GM19351 (cell line): Measurements from ENCODE around the gene ANKRD26.

Experiments
- ATAC-seq: cut with Tn5 transposase; IDR thresholded peaks from one replicate; pipeline ENCODE4 v1.9.1; 2021; ENCODE audit warnings: mild to moderate bottlenecking, moderate library complexity; ENCODE audit not compliant: unreplicated experiment

The ANKRD26 gene

DNA sequence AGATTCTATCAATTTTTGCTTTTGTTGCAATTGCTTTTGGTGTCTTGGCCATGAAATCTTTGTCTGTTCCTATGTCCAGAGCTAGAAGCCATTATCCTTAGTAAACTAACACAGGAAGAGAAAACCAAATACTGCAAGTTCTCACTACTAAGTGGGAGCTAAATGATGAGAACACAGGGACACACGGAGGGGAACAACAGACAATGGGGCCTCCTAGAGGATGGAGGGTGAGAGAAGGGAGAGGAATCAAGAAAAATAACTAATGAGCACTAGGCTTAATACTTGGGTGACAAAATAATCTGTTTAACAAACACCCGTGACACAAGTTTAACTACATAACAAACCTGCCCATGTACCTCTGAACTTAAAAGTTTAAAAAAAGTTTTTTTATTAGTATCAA, 78.2 kb downstream of the ANKRD26 start:
- ATAC-seq = no peak

DNA sequence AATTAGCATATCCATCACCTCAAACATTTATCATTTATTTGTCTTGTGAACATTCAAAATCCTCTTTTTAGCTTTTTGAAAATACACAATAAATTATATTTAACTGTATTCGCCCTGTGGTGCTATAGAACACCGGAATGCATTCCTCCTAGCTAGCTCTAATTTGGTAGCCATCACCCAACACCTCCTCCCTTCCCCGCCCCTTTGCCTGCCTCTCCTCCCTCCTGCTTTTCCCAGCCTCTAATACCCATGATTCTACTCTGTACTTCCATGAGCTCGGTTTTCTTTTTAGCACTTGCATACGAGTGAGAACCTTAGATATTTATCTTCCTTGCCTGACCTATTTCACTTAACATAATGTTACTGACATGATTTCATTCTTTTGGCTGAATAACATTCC, 80.1 kb downstream of the ANKRD26 start:
- no peak for ATAC-seq

DNA sequence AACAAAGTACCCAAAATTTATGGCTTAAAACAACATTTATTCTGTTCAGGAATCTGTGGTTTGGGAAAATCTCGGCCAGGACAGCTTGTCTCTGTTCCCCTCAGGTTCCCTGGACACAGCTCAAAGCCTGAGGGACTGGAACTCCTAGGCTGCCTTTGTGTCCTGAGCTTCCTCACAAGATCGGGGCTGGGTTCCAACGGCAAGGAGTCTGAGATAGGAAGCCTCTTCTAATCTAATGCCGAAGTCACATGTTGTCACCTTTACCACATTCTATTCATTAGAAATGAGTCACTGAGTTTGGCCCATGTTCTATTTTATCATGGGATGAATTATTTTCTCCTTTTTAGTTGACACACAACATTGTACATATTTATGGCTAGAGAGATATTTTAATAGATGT, 80.5 kb downstream of the ANKRD26 start:
- no peak for ATAC-seq

DNA sequence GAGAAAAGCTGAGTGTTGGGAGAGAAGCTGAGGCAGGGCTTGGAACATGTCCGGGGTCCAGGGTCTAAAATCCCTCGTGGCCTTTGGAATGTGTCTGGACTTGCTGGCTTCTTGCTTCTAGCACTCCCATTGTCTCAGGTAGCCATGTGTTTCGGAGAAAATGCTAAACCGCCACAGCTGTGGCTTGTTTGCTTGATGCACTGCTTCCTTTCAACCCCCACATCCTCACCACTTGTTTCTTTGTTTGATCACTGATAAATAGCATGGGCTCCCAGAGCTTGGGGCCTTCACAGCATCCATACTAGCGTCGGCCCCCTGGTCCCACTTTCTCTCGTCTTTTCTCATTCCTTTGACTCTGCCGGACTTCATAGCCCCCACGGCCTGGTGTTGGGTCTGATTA, 102.7 kb downstream of the ANKRD26 start:
- ATAC-seq = no peak

DNA sequence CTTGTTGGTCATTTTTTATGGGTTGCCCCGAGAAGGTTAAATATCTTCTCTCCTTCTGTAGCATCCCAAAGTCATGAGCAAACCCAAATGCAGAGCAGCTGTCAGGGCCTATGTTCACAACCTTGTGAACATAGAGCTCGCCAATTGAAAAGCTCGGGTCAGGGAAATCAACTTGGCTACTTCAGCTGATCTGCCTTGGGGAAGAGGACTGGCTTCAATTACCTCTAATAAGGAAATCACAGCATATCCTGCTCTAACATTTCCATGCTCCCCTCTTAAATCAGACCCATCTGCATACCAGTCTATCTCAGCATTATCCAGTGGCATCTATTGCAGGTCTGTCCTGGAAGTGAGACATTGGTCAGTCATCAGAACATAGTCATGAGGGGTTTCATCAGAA, 105.6 kb downstream of the ANKRD26 start:
- no peak for ATAC-seq

DNA sequence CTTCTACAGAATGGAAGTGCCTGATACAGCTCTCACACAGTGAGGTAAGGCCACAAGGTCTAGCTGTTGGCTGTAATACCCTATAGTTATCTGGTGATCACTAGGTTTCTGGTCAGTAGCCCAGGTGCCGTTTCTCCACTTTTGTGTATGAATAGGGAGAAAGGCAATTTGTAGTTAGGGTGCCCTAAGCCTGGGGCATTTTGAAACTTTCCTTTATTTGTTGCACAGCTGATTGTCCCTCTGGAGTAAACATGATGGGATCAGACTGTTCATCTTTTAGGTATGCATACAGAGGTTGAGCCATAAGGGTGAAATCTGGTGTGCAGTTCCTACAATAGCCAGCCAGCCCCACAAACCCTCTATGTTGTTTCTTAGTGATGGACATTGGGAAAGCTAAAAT, 112.4 kb downstream of the ANKRD26 start:
- ATAC-seq = no peak

DNA sequence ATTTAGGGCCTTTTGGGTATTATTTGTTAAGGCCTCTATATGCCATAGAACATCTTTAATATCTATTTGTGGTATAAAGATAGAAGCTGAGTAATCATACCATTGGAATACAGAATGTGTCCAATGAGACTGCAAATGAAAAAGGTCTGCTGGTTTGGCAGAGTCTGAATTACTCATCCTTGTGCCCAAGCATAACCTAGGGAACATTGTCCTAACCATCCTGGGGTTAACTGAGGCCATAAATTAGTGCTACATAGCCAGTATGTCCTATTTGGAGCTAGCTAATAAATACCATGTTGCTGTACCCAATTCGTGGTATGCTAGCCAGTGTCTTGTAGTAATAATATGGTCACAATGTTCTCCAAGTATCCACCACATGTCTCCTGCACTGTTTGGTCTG, 117.1 kb downstream of the ANKRD26 start:
- ATAC-seq = no peak

DNA sequence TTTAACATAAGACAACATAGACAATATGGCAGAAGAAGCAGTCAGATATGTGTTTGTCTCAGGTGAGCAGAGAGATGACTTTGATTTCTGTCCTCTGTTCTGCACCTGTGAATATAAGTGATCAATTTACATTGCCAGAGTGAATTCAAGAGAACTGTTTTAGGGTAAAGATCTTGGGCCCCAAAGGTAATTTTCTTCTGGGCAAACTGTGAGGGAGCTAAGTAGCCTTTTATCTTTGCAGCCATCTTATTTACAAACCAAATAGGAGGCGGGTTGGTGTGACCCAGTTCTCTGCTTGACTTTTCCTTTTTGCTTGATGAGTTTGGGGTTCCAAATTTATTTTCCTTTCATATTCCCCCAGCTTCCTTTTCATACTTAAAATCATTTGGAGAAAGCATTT, 118.2 kb downstream of the ANKRD26 start:
- ATAC-seq = no peak

DNA sequence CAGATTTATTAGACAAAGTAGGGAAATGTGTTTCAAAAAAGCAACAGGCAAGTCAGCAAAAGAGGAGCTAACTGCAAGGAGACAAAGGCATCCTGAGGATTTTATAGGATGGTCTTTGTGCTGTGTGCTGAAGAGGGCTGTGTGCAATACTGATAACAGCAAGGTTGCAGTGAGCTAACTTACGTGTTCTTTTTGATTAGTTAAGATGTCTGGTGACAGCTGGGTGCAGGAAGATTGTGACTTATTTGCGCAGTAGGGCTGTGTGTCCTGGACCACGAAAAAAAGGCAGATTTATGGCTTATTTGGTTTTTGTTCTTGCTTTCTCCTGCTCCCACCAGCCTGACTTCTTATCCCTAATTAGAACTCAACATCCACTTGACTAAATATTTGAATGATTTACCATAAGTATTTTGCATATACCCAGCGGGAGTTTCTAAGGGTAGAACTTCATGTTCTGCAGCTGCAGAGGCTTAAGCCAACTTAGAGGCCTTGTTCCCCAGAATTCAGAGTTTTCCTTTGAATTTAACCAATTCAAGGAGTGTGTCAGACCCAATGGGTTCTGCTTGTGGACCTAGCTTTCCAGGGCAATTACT, 119.0 kb downstream of the ANKRD26 start:
- no peak for ATAC-seq

DNA sequence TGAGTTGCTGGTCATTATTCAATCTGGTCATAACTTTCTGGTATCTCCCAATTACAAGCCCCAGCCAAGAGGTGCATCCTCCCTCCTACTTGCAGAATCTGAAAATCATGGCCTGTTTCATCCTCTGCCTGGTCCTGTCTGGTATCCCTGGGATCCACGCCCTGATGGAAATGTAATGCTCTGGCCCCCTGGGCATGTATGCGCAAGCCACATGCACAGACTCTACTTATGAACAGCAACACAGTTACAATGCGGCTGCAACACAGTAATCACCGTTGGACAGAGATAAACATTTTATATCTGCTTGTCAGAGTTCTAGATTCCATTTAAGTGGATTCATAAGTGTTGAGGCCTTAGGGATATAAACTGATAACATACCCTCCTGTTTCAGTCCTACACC, 121.8 kb downstream of the ANKRD26 start:
- ATAC-seq = no peak

DNA sequence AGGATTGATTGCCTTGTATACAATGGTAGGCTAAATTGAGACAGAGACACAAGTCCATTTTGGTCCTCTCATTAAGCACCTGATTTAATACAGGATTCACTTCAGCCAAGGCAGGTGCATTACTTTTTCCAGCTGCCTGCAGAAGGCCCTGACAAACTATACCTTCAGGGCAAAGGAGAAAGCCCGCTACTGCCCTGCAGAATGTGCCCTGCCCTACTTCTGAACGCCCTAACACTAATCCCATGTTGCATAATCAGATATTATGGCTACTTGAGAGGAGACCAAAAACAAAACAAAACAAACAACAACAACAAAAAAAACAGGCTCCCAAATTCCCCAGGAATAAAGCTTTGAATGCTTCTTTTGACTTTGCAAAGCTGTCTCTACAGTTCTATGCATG, 122.7 kb downstream of the ANKRD26 start:
- no peak for ATAC-seq

DNA sequence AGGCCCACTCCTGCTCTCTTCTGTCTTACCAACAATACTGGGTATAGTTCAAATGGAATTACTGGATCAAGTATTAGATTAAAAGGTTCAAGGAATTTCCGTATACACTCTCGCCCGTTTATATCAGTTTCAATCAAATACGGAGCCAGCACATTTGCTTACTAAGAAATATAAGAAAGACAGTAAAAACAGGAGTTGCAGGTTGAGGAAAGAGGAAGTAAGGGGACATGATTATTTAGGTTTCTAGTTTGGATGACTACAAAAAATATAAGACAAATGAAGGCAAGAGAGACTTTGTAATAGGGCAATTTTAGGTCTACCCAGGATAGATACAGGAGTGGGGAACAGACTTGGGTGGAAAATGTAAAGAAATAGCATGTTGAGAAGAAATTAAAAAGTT, 129.6 kb downstream of the ANKRD26 start:
- ATAC-seq = peak; percentile 40

DNA sequence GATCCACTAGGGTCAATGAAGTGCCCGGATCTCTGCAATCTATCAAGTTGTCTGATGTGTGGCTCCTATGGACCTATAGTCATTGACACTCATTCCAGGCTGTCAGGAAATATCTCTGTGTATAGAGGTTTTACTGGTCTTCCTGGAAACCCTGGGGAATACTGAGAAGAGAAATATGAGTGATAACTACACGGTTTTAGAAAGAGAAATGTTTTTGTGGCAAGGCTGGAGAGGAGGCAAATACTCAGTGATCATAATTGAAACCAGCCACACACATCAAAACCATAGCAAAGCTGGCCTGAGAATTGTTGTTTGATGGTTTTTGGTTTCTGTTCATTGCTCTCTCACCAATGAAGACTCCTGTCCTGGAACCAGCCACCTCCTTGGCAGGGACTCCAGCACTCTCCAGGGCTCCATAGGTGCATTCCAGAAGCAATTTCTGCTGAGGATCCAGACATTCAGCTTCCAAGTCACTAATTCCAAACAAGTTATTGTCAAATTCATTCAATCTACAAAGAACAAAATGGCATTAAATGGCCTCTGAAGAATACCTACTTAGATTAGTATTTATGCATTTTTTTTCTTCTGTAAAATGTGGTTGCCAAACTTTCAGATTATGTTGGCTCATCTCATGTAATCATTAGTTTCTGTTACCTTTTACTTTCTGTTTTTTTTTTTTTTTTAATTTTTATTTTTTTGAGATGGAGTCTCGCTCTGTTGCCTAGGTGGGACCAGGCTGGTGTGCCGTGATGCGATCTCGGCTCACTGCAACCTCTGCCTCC, 131.0 kb downstream of the ANKRD26 start:
- peak; percentile 87 for ATAC-seq

DNA sequence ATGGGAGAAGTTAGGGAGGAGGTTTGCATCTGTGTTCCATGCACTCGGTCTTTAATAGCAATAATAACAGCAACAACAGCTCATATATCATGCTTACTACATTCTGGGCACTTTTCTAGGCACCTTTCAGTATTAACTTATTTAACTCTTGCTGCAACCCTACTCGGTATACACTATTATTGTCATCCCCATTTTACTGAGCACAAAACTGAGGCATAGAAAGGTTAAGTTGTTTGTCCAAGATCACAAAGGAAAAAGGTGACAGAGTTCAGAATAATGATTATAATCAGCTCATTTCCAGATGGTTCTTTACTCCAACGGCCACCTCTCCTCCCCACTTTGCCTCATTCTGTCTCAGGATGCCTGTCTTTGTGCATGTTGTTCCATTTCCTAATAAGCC, 137.5 kb downstream of the ANKRD26 start:
- ATAC-seq = no peak

DNA sequence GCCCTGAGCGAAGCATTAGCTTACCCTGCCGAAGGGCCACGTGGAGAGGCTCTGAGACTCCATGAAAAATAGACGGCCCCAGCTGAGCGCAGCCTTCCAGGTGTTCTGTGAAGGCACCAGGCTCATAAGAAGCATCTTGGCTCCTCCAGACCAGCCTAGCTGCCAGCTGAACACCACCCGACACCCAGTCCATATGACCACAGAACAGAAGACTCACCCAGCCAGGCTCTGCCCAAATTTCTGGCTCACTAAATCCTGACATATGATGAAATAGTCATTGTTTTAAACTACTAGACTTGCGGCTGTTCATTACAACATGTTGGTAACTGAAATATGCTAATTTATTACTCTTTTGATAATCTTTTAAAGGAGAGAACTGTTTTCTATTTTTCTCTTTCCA, 140.0 kb downstream of the ANKRD26 start:
- ATAC-seq = no peak

DNA sequence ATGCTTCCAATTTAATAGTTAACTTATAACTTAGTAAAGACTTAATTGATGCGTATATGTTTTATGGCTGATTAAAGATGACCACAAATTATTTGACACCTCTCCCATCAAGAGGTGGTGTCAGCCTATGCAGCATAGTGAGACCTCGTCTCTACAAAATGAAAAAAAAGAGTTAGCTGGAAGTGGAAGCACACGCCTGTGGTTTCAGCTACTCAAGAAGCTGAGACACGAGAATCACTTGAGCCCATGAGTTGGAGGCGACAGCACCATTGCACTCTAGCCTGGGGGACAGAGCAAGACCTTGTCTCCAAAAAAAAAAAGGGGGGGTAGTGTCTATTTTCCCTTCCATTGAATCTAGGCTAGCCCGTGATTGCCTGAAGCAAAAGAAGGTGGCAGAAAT, 140.5 kb downstream of the ANKRD26 start:
- no peak for ATAC-seq
